Right lobe of liver (tissue), 4 donors: Measurements from ENCODE around the gene MCM8.

Experiments used
- CTCF ChIP-seq, 4 donors: fragments of 200-600 bp in 3 of 4; fragments of 450-650 bp in 1 of 4; IDR thresholded peaks; one replicate each; pipeline versions ENCODE4 v1.5.1 to v1.8.0; 2016 to 2022; ENCODE audit warnings: antibody characterized with exemption in 4 of 4, mild to moderate bottlenecking in 2 of 4
- POLR2A ChIP-seq: fragments of 450-650 bp; IDR thresholded peaks from one replicate; pipeline ENCODE4 v1.6.1; 2017; ENCODE audit warnings: antibody characterized with exemption, mild to moderate bottlenecking
- donor health status: DM: no; HTN: no; CAD: no.
- donor health status: DM: no; HTN: no; CAD: no.
- donor health status: DM: no; HTN: yes; CAD: no.

GRCh38 chr20:6037082-6037481 lies 86.6 kb downstream of the MCM8 start:
- TF ChIP-seq CTCF (IDR thresholded peaks at IDR 0.05) (no peak), POLR2A (no peak)
